K562 (cell line): ENCODE results near the gene PYGO2. TPM values are rescaled to one million over a fixed set of nuclear protein-coding genes. Genes with fewer than 3 reads are reported as not detected.

ENCODE experiments used
- CREM ChIP-seq: IDR thresholded peaks from 2 replicates; pipeline ENCODE4 v1.6.1; 2014; ENCODE audit warnings: antibody characterized with exemption, low read depth
- ELF1 ChIP-seq: fragments of 200-800 bp; sonication (Bioruptor generic); IDR thresholded peaks from 2 replicates; pipeline ENCODE4 v1.6.1; 2016; ENCODE audit warnings: missing genetic modification characterization, missing compliant biosample characterization
- FOXK2 ChIP-seq, 2 experiments: fragments of 450-650 bp; IDR thresholded peaks in 1 of 2; conservative IDR thresholded peaks in 1 of 2; 2 replicates each; pipeline ENCODE4 v1.6.1; 2016; ENCODE audit warnings: low read depth in 2 of 2, mild to moderate bottlenecking in 1 of 2
- HES1 ChIP-seq: fragments of 450-650 bp; IDR thresholded peaks from 2 replicates; pipeline ENCODE4 v1.6.1; 2016; ENCODE audit warnings: low read depth, mild to moderate bottlenecking, moderate library complexity
- PHF21A ChIP-seq: fragments of 450-650 bp; IDR thresholded peaks from 2 replicates; pipeline ENCODE4 v1.6.1; 2017; ENCODE audit warnings: low read depth, borderline replicate concordance
- POLR3G ChIP-seq: IDR thresholded peaks from 2 replicates; pipeline ENCODE4 v1.6.1; 2011; ENCODE audit not compliant: insufficient read length, insufficient replicate concordance; ENCODE audit errors: extremely low read depth
- SLC30A9 ChIP-seq: fragments of 250-450 bp; sonication (Bioruptor Pico); IDR thresholded peaks from 2 replicates; pipeline ENCODE4 v1.8.0; 2022; ENCODE audit warnings: mild to moderate bottlenecking, moderate library complexity
- SMARCA5 ChIP-seq: fragments of 450-650 bp; IDR thresholded peaks from 2 replicates; pipeline ENCODE4 v1.6.1; 2016
- ZNF133 ChIP-seq: fragments of 250-450 bp; sonication (Bioruptor Pico); IDR thresholded peaks from 2 replicates; pipeline ENCODE4 v1.4.0; 2020; ENCODE audit warnings: mild to moderate bottlenecking
- polyA plus RNA-seq, 8 experiments: library from polyadenylated mRNA; depleted of rRNA in 4 of 8; stranded (reverse) in 5 of 8; unstranded in 3 of 8; fragments of >200 nt; fragmentation: Nextera tagmentation in 2 of 8; fragmentation: Illumina TruSeq in 1 of 8; extraction: Ambion mirVana in 2 of 8; extraction: Trizol in 1 of 8; gene quantifications; 2 replicates each; pipeline versions ENCODE4 v1.2.1 to v1.2.3, GENCODE V29; 2011 to 2014; ENCODE audit warnings: inconsistent platforms in 1 of 8, missing spikeins in 1 of 8
- total RNA-seq, 7 experiments: library from RNA; depleted of rRNA in 6 of 7; stranded (reverse); fragments of >200 nt in 6 of 7; fragmentation: Illumina TruSeq in 2 of 7; extraction: Trizol in 2 of 7; gene quantifications; 2 replicates each; pipeline versions ENCODE4 v1.2.1 to v1.2.3, GENCODE V29; 2011 to 2021; ENCODE audit warnings: low replicate concordance in 1 of 7
- TF ChIP-seq, protein P1 (sequence below): sonication (generic); formaldehyde crosslinking; IDR thresholded peaks from 2 replicates; pipeline ENCODE4 v1.8.1; 2023; ENCODE audit warnings: mild to moderate bottlenecking, missing genetic modification reagents
- TF ChIP-seq, protein P2 (sequence below), 2 experiments: fragments of 450-650 bp; formaldehyde crosslinking in 1 of 2; IDR thresholded peaks; 2 replicates each; pipeline versions ENCODE4 v1.4.0 to v1.6.1; 2014 to 2020; ENCODE audit warnings: mild to moderate bottlenecking in 2 of 2, borderline replicate concordance in 1 of 2, low read depth in 1 of 2
- TF ChIP-seq, protein P3 (sequence below): fragments of 250-450 bp; sonication (Bioruptor Pico); IDR thresholded peaks from 2 replicates; pipeline ENCODE4 v1.8.0; 2021; ENCODE audit warnings: mild to moderate bottlenecking, moderate library complexity

Gene PYGO2
- total and polyA plus RNA-seq, 9 of the 15 experiments (the other 6 are each of a cell fraction or from before 2014, with no cell fraction given) = 8.3 to 36.2 (median 18.2) TPM

DNA sequence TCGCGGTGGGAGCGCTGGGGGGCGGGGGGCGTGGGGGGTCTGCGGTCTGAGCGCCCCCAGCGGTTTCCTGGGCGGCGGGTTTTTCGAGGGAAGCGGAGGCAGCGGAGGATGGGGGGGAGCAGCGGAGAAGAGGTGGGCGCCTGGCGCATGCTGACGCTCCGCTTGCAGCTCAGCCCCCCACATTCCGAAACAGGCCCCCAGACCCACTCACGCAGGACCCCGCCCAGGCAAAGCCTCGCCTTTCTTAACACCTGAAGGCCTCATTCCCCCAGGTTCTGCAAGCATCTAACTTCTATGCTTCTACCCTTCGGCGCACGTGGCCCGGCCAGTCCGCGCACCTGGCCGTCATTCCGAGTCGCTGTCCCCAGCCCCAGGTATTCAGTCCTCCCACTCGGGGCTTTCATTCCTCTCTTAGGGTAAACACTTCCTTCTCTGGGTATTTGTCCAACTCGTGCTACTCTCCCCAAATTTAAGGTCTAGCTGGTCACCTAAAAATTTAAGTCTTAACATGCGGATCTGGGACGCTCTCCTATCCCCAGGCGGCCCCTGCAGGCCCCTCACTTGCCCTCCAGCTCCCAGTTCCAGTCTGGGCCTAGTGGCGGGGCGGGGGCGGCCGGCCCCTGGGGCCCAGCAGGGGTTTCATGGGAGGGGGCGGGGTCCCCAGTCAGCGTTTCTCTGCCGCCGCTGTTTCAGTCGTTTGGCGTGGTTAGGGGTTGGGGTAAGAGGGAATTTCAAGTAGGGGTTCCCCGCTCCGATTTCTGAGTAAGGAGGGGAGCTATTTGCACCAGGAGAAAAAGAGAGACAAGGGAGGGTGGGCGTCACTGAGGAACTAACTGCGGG, 38.2 kb upstream of the PYGO2 start (continued):
- TF ChIP-seq FOXK2 (conservative IDR thresholded peaks at IDR 0.05 in 1 of 2, IDR thresholded peaks at IDR 0.05 in 1 of 2; ENCODE audit: low read depth in 2 of 2) = no peak
- no peak for TF ChIP-seq HES1
- peak; percentile 23; the same call in 1 of the 2 replicates for TF ChIP-seq ELF1 (tag)
- TF ChIP-seq, protein P1, sequence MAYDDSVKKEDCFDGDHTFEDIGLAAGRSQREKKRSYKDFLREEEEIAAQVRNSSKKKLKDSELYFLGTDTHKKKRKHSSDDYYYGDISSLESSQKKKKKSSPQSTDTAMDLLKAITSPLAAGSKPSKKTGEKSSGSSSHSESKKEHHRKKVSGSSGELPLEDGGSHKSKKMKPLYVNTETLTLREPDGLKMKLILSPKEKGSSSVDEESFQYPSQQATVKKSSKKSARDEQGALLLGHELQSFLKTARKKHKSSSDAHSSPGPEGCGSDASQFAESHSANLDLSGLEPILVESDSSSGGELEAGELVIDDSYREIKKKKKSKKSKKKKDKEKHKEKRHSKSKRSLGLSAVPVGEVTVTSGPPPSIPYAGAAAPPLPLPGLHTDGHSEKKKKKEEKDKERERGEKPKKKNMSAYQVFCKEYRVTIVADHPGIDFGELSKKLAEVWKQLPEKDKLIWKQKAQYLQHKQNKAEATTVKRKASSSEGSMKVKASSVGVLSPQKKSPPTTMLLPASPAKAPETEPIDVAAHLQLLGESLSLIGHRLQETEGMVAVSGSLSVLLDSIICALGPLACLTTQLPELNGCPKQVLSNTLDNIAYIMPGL (CRISPR knock-in tag) = no peak
- no peak for TF ChIP-seq POLR3G
- no peak for TF ChIP-seq SMARCA5
- TF ChIP-seq, protein P2, sequence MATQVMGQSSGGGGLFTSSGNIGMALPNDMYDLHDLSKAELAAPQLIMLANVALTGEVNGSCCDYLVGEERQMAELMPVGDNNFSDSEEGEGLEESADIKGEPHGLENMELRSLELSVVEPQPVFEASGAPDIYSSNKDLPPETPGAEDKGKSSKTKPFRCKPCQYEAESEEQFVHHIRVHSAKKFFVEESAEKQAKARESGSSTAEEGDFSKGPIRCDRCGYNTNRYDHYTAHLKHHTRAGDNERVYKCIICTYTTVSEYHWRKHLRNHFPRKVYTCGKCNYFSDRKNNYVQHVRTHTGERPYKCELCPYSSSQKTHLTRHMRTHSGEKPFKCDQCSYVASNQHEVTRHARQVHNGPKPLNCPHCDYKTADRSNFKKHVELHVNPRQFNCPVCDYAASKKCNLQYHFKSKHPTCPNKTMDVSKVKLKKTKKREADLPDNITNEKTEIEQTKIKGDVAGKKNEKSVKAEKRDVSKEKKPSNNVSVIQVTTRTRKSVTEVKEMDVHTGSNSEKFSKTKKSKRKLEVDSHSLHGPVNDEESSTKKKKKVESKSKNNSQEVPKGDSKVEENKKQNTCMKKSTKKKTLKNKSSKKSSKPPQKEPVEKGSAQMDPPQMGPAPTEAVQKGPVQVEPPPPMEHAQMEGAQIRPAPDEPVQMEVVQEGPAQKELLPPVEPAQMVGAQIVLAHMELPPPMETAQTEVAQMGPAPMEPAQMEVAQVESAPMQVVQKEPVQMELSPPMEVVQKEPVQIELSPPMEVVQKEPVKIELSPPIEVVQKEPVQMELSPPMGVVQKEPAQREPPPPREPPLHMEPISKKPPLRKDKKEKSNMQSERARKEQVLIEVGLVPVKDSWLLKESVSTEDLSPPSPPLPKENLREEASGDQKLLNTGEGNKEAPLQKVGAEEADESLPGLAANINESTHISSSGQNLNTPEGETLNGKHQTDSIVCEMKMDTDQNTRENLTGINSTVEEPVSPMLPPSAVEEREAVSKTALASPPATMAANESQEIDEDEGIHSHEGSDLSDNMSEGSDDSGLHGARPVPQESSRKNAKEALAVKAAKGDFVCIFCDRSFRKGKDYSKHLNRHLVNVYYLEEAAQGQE (IDR thresholded peaks at IDR 0.05; ENCODE audit: borderline replicate concordance) = peak; percentile 56; the same call in 1 of the 2 replicates
- TF ChIP-seq, protein P2 (CRISPR knock-in tag; IDR thresholded peaks at IDR 0.05; ENCODE audit: low read depth) = no peak
- TF ChIP-seq PHF21A = no peak
- no peak for TF ChIP-seq ZNF133 (CRISPR knock-in tag)
- TF ChIP-seq, protein P3, sequence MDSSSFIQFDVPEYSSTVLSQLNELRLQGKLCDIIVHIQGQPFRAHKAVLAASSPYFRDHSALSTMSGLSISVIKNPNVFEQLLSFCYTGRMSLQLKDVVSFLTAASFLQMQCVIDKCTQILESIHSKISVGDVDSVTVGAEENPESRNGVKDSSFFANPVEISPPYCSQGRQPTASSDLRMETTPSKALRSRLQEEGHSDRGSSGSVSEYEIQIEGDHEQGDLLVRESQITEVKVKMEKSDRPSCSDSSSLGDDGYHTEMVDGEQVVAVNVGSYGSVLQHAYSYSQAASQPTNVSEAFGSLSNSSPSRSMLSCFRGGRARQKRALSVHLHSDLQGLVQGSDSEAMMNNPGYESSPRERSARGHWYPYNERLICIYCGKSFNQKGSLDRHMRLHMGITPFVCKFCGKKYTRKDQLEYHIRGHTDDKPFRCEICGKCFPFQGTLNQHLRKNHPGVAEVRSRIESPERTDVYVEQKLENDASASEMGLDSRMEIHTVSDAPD = no peak
- TF ChIP-seq SLC30A9 = no peak
- no peak for TF ChIP-seq CREM
